ENCODE results near the gene OSTF1. TPM values are rescaled to one million over a fixed set of nuclear protein-coding genes. Genes with fewer than 3 reads are reported as not detected.

The OSTF1 gene
- total RNA-seq, 1 experiment from 2014 or later = 58.4 TPM

DNA sequence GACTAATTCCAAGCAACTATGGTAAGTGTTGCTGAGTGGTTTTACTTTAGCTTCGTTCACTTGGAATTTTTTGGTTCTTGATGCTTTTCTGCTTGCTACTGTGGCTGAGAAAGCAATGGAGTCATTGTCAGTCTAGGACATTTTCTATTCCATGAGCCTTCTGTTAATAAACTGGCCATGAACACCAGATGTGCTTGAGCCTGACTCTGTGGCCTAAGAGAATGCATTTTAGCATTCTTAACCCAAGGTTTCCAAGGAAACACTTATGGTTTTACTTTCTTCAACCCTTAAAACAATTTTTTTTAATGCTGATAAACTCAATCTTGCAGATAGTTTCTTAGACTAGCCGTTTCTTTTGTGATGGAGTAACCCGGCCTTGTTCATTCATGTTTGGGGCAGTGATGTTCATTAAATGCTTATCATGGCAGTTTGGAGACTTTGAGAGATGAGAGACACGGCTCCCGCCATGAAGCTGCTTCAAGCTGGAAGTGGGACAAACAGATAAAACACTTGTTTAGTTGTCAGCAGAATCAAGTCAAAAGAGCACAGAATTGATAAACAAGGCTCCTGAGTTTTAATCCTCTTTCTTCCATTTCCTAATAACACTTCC, 42.4 kb downstream of the OSTF1 start:
- TF ChIP-seq, protein P1, sequence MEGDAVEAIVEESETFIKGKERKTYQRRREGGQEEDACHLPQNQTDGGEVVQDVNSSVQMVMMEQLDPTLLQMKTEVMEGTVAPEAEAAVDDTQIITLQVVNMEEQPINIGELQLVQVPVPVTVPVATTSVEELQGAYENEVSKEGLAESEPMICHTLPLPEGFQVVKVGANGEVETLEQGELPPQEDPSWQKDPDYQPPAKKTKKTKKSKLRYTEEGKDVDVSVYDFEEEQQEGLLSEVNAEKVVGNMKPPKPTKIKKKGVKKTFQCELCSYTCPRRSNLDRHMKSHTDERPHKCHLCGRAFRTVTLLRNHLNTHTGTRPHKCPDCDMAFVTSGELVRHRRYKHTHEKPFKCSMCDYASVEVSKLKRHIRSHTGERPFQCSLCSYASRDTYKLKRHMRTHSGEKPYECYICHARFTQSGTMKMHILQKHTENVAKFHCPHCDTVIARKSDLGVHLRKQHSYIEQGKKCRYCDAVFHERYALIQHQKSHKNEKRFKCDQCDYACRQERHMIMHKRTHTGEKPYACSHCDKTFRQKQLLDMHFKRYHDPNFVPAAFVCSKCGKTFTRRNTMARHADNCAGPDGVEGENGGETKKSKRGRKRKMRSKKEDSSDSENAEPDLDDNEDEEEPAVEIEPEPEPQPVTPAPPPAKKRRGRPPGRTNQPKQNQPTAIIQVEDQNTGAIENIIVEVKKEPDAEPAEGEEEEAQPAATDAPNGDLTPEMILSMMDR (conservative IDR thresholded peaks at IDR 0.05) = no peak
- no peak for TF ChIP-seq EZH2 (IDR thresholded peaks at IDR 0.05; ENCODE audit: low read depth)
- intact Hi-C loops (cut with micrococcal nuclease; ENCODE audit: unreplicated experiment) = no loop called here
- Histone ChIP-seq H3F3A (ENCODE audit: insufficient read depth, low read depth) (no peaks in the 10 kb centered on the region), H3K4me3 (no peak overlapping the region), H3K4me1 (replicated peaks; ENCODE audit: insufficient read depth) (no peaks in the 10 kb centered on the region), H4K20me1 (ENCODE audit: insufficient read depth) (no peaks in the 10 kb centered on the region), H3K79me2 (ENCODE audit: low read depth) (no peaks in the 10 kb centered on the region), H3K9me2 (ENCODE audit: insufficient read depth) (peaks cover 6% of the 10 kb centered on the region; the same call in 1 of the 2 replicates), H3K27ac (no peak overlapping the region), H2AFZ (no peak overlapping the region), H3K9me3 (ENCODE audit: insufficient read depth, low read depth) (no peaks in the 10 kb centered on the region), H3K36me3 (ENCODE audit: low read depth) (no peaks in the 10 kb centered on the region), H3K4me2 (no peak overlapping the region), H3K27me3 (ENCODE audit: insufficient read depth, low read depth) (no peaks in the 10 kb centered on the region)
- BruUV-seq (replicated peaks) = no TSS peak
- CTCF ChIA-PET = no interaction called here
- POLR2A ChIA-PET (ENCODE audit: unreplicated experiment) = no interaction called here
- no peak for DNase-seq

DNA sequence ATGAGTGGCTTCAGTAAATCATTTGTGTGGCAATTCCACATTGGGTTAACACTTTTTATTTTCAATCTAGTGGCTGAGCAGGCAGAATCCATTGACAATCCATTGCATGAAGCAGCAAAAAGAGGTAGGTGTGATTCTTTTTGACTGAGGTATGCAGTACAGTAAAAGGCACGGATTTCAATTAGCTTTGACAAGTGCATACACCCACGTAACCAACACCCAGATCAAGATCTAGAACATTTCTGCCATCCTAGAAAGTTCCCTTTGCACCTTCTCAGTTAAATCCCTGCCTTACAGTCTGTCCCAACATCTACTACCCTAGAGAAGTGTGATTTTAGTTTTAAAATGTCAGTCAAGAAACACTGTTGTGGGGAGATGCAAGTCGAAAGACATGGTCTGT, 43.4 kb downstream of the OSTF1 start:
- Histone ChIP-seq H4K20me1 (ENCODE audit: insufficient read depth) (no peaks in the 10 kb centered on the region), H3K4me1 (replicated peaks; ENCODE audit: insufficient read depth) (no peaks in the 10 kb centered on the region), H2AFZ (no peak overlapping the region), H3K79me2 (ENCODE audit: low read depth) (no peaks in the 10 kb centered on the region), H3K9me2 (ENCODE audit: insufficient read depth) (peaks cover 6% of the 10 kb centered on the region; the same call in 1 of the 2 replicates), H3K4me3 (no peak overlapping the region), H3K27ac (no peak overlapping the region), H3K27me3 (ENCODE audit: insufficient read depth, low read depth) (no peaks in the 10 kb centered on the region), H3K9me3 (ENCODE audit: insufficient read depth, low read depth) (no peaks in the 10 kb centered on the region), H3K4me2 (no peak overlapping the region), H3F3A (ENCODE audit: insufficient read depth, low read depth) (no peaks in the 10 kb centered on the region), H3K36me3 (ENCODE audit: low read depth) (no peaks in the 10 kb centered on the region)
- intact Hi-C loops (cut with micrococcal nuclease; ENCODE audit: unreplicated experiment) = no loop called here
- no TSS peak for BruUV-seq (replicated peaks)
- CTCF ChIA-PET = no interaction called here
- TF ChIP-seq, protein P1 (conservative IDR thresholded peaks at IDR 0.05) = no peak
- TF ChIP-seq EZH2 (IDR thresholded peaks at IDR 0.05; ENCODE audit: low read depth) = no peak
- POLR2A ChIA-PET (ENCODE audit: unreplicated experiment) = no interaction called here
- DNase-seq = no peak

DNA sequence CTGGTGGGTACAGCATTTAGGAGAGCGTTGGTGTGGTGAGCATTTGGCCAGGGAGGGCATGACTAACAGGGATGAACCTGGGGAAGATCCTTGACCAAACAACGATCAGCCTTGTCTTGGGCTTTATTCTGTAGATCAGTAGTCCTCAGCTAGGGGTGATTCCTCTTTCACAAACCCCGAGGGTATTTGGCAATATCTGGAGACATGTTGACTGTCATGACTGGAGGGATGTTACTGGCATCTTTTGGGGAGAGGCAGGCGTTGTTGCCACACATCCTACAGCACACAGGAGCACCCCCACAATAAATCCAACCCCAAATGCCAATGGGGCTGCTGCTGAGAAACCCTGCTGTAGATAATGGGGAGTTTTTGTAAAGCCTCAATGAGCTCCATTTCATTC, 43.9 kb downstream of the OSTF1 start:
- no peak overlapping the region for H3K4me2 ChIP-seq
- DNase-seq = no peak
- TF ChIP-seq EZH2 (IDR thresholded peaks at IDR 0.05; ENCODE audit: low read depth) = no peak
- TF ChIP-seq, protein P1 (conservative IDR thresholded peaks at IDR 0.05) = no peak
- H3K27ac ChIP-seq = no peak overlapping the region
- no peaks in the 10 kb centered on the region for H3K27me3 ChIP-seq (ENCODE audit: insufficient read depth, low read depth)
- peaks cover 6% of the 10 kb centered on the region; the same call in 1 of the 2 replicates for H3K9me2 ChIP-seq (ENCODE audit: insufficient read depth)
- H2AFZ ChIP-seq = no peak overlapping the region
- H3K4me1 ChIP-seq (replicated peaks; ENCODE audit: insufficient read depth) = no peaks in the 10 kb centered on the region
- BruUV-seq (replicated peaks) = no TSS peak
- no peaks in the 10 kb centered on the region for H3K9me3 ChIP-seq (ENCODE audit: insufficient read depth, low read depth)
- intact Hi-C loops (cut with micrococcal nuclease; ENCODE audit: unreplicated experiment) = no loop called here
- POLR2A ChIA-PET (ENCODE audit: unreplicated experiment) = no interaction called here
- CTCF ChIA-PET = interaction anchor here (1.1 kb wide), 1 partner anchor 16 kb away, joined by 3 read pairs; no protein-coding TSS in a partner anchor
- H3K36me3 ChIP-seq (ENCODE audit: low read depth) = no peaks in the 10 kb centered on the region
- no peaks in the 10 kb centered on the region for H4K20me1 ChIP-seq (ENCODE audit: insufficient read depth)
- H3K4me3 ChIP-seq = no peak overlapping the region
- H3F3A ChIP-seq (ENCODE audit: insufficient read depth, low read depth) = no peaks in the 10 kb centered on the region
- no peaks in the 10 kb centered on the region for H3K79me2 ChIP-seq (ENCODE audit: low read depth)
